Activated CD8-positive, alpha-beta memory T cell treated with anti-CD3 and anti-CD28 coated beads, Interleukin-2, amount 50 U/mL, for 4 hours (primary cell): ENCODE results near the gene FNIP2.
"Not testable (repeated sequence)": the region's sequence is repeated elsewhere in the genome, so short reads cannot be mapped to it uniquely, and the experiment has no call there.

ENCODE experiments used
- DNase-seq: peaks from one replicate; pipeline ENCODE4 v3.0.0-alpha.2; 2020

The FNIP2 gene

GRCh38 chr4:158929939-158930638 is 161.3 kb downstream of the FNIP2 start:
- no peak for DNase-seq

GRCh38 chr4:158930639-158930972 is 161.8 kb downstream of the FNIP2 start:
- no peak for DNase-seq

GRCh38 chr4:158933236-158933635 is 164.4 kb downstream of the FNIP2 start:
- DNase-seq = no peak

GRCh38 chr4:158934996-158935669 is 166.3 kb downstream of the FNIP2 start:
- DNase-seq = no peak

- DNase-seq = no peak
Observed at GRCh38 chr4:158936238-158936637, 167.4 kb downstream of the FNIP2 start.

GRCh38 chr4:158938220-158939044 is 169.6 kb downstream of the FNIP2 start:
- no peak for DNase-seq

GRCh38 chr4:158940271-158940670 is 171.4 kb downstream of the FNIP2 start:
- DNase-seq = no peak

GRCh38 chr4:158941321-158941720 is 172.5 kb downstream of the FNIP2 start:
- no peak for DNase-seq

GRCh38 chr4:158941895-158942294 is 173.1 kb downstream of the FNIP2 start:
- no peak for DNase-seq

- DNase-seq = no peak
Observed at GRCh38 chr4:158945529-158946108, 176.8 kb downstream of the FNIP2 start.

- DNase-seq = no peak
Observed at GRCh38 chr4:158946825-158947224, 178.0 kb downstream of the FNIP2 start.

- DNase-seq = no peak
Observed at GRCh38 chr4:158948071-158948470, 179.2 kb downstream of the FNIP2 start.

GRCh38 chr4:158949099-158949498 is 180.3 kb downstream of the FNIP2 start:
- no peak for DNase-seq

GRCh38 chr4:158952221-158952774 is 183.5 kb downstream of the FNIP2 start:
- DNase-seq = not testable (repeated sequence)

GRCh38 chr4:158956345-158956744 is 187.5 kb downstream of the FNIP2 start:
- not testable (repeated sequence) for DNase-seq

- not testable (repeated sequence) for DNase-seq
Observed at GRCh38 chr4:158956918-158957317, 188.1 kb downstream of the FNIP2 start.
